CD14-positive monocyte (primary cell): Measurements from ENCODE around the gene IL1R2. TPM values are rescaled to one million over a fixed set of nuclear protein-coding genes. Genes with fewer than 3 reads are reported as not detected.

Experiments
- DNase-seq, 3 donors: peaks; one replicate each; pipeline ENCODE4 v3.0.0-alpha.2; 2011 to 2022
- H2AFZ ChIP-seq: 2 replicates; pipeline ENCODE4 v1.6.0; 2012; ENCODE audit warnings: mild to moderate bottlenecking, low read depth, low read length, inconsistent platforms; ENCODE audit not compliant: insufficient read depth, poor library complexity, severe bottlenecking
- H3K27ac ChIP-seq, 2 donors: 1 replicate in 1 of 2; 2 replicates in 1 of 2; pipeline ENCODE4 v1.5.1; 2012 to 2013; ENCODE audit warnings: low read length in 2 of 2, control low read depth in 1 of 2, inconsistent platforms in 1 of 2, low read depth in 1 of 2, mild to moderate bottlenecking in 1 of 2
- H3K27me3 ChIP-seq, 2 donors: one replicate each; pipeline versions ENCODE4 v1.6.0 to v1.6.1; 2011 to 2013; ENCODE audit warnings: low read length in 2 of 2; ENCODE audit not compliant: control insufficient read depth in 2 of 2, insufficient read depth in 2 of 2
- H3K36me3 ChIP-seq, 2 donors: replicated peaks in 1 of 2; 1 replicate in 1 of 2; 2 replicates in 1 of 2; pipeline versions ENCODE4 v1.5.1 to v1.6.1; 2012 to 2013; ENCODE audit warnings: low read length in 2 of 2, control low read depth in 1 of 2, inconsistent platforms in 1 of 2, mild to moderate bottlenecking in 1 of 2; ENCODE audit not compliant: insufficient read depth in 2 of 2, control insufficient read depth in 1 of 2
- H3K4me1 ChIP-seq, 2 donors: 1 replicate in 1 of 2; 2 replicates in 1 of 2; pipeline versions ENCODE4 v1.5.1 to v1.6.1; 2012 to 2013; ENCODE audit warnings: low read length in 2 of 2, control low read depth in 1 of 2, inconsistent platforms in 1 of 2, mild to moderate bottlenecking in 1 of 2, moderate library complexity in 1 of 2; ENCODE audit not compliant: insufficient read depth in 2 of 2, control insufficient read depth in 1 of 2
- H3K4me2 ChIP-seq: replicated peaks from 2 replicates; pipeline ENCODE3; 2012; ENCODE audit warnings: low read length, moderate library complexity, mild to moderate bottlenecking; ENCODE audit not compliant: poor library complexity, severe bottlenecking; ENCODE audit errors: extremely low read depth
- H3K4me3 ChIP-seq, 3 experiments: fragments of 200-600 bp in 1 of 3; sonication (generic) in 1 of 3; replicated peaks in 1 of 3; 1 replicate in 2 of 3; 2 replicates in 1 of 3; pipeline ENCODE4 v1.5.1; 2011 to 2013; ENCODE audit warnings: low read length in 3 of 3, mild to moderate bottlenecking in 3 of 3, control low read depth in 2 of 3, low read depth in 2 of 3, inconsistent platforms in 1 of 3, moderate library complexity in 1 of 3
- H3K79me2 ChIP-seq: 2 replicates; pipeline ENCODE4 v1.6.0; 2012; ENCODE audit warnings: mild to moderate bottlenecking, control low read depth, inconsistent platforms, low read length, moderate library complexity; ENCODE audit not compliant: insufficient read depth
- H3K9ac ChIP-seq: 2 replicates; pipeline ENCODE4 v1.6.0; 2017; ENCODE audit warnings: low read length, mild to moderate bottlenecking; ENCODE audit not compliant: insufficient read depth, poor library complexity, severe bottlenecking
- H3K9me3 ChIP-seq, 2 donors: replicated peaks in 1 of 2; 1 replicate in 1 of 2; 2 replicates in 1 of 2; pipeline versions ENCODE4 v1.5.1 to v1.6.1; 2012 to 2013; ENCODE audit warnings: low read length in 2 of 2, control low read depth in 1 of 2; ENCODE audit not compliant: control insufficient read depth in 1 of 2, insufficient read depth in 1 of 2
- H4K20me1 ChIP-seq: 2 replicates; pipeline ENCODE4 v1.6.0; 2012; ENCODE audit warnings: mild to moderate bottlenecking, low read length, control low read depth, moderate library complexity; ENCODE audit not compliant: insufficient read depth
- H3K27ac Mint-ChIP-seq, 7 donors: one replicate each; pipeline ENCODE4 v1.8.0; 2020; ENCODE audit warnings: mild to moderate bottlenecking in 7 of 7, mixed read lengths in 7 of 7, moderate library complexity in 6 of 7, inconsistent platforms in 2 of 7
- H3K27me3 Mint-ChIP-seq, 3 donors: one replicate each; pipeline ENCODE4 v1.8.0; 2021 to 2022; ENCODE audit warnings: low read depth in 3 of 3, mild to moderate bottlenecking in 3 of 3, mixed read lengths in 3 of 3, moderate library complexity in 3 of 3, inconsistent platforms in 1 of 3
- H3K36me3 Mint-ChIP-seq, 2 donors: one replicate each; pipeline ENCODE4 v1.8.0; 2020; ENCODE audit warnings: mixed read lengths in 2 of 2, inconsistent platforms in 1 of 2, mild to moderate bottlenecking in 1 of 2
- H3K4me1 Mint-ChIP-seq: one replicate; pipeline ENCODE4 v1.8.0; 2020; ENCODE audit warnings: mild to moderate bottlenecking, mixed read lengths
- H3K4me3 Mint-ChIP-seq, 2 donors: one replicate each; pipeline ENCODE4 v1.8.0; 2020; ENCODE audit warnings: mild to moderate bottlenecking in 2 of 2, mixed read lengths in 2 of 2, moderate library complexity in 1 of 2
- H3K9me3 Mint-ChIP-seq, 7 donors: one replicate each; pipeline ENCODE4 v1.8.0; 2020 to 2022; ENCODE audit warnings: mixed read lengths in 7 of 7, mild to moderate bottlenecking in 6 of 7, moderate library complexity in 6 of 7, inconsistent platforms in 2 of 7
- CTCF ChIP-seq: fragments of 200-600 bp; IDR thresholded peaks from one replicate; pipeline ENCODE4 v1.8.0; 2022; ENCODE audit warnings: antibody characterized with exemption, mild to moderate bottlenecking
- WGBS: methylation state at CpG from one replicate; pipeline ENCODE4 v1.1.5; 2013; ENCODE audit warnings: missing lambda C conversion rate; ENCODE audit not compliant: insufficient coverage; 5-methylcytosine and 5-hydroxymethylcytosine counted together
- intact Hi-C, 2 donors: fragments of 100-400 bp; cut with micrococcal nuclease; formaldehyde crosslinking; loops; one replicate each; pipeline versions ENCODE4 v1.15.0 to v1.15.1; 2023
- polyA plus RNA-seq, 3 donors: library from polyadenylated mRNA; depleted of rRNA in 1 of 3; unstranded in 2 of 3; stranded (reverse) in 1 of 3; fragments of 300-500 nt in 2 of 3; fragments of >200 nt in 1 of 3; fragmentation: Illumina TruSeq in 2 of 3; gene quantifications; 1 replicate in 2 of 3; 2 replicates in 1 of 3; pipeline ENCODE4 v1.2.3, GENCODE V29; 2012 to 2021

The IL1R2 gene
- polyA plus RNA-seq, 3 donors = 5.9 to 12.0 (median 6.2) TPM

GRCh38 chr2:102033750-102034682 is 42.3 kb downstream of the IL1R2 start:
- no peaks in the 10 kb centered on the region for H3K79me2 ChIP-seq
- peak overlapping the region; percentile 52 for H2AFZ ChIP-seq
- peak overlapping the region in 1 of 3 experiments; percentile 62 for H3K4me3 ChIP-seq
- Mint-ChIP-seq H3K9me3 (peaks cover 0 to 7% (median 0%) of the 10 kb centered on the region in 7 donors), H3K4me3 (peak overlapping the region; percentile 69 to 87), H3K36me3 (peaks cover 2 to 3% of the 10 kb centered on the region in 2 donors), H3K27me3 (peaks cover 0 to 3% (median 0%) of the 10 kb centered on the region in 3 donors), H3K4me1 (peaks cover 62% of the 10 kb centered on the region), H3K27ac (peak overlapping the region; percentile 92 to 100 (median 98))
- H4K20me1 ChIP-seq = no peaks in the 10 kb centered on the region
- peak overlapping the region; percentile 68 for H3K4me2 ChIP-seq
- H3K9ac ChIP-seq = peak overlapping the region; percentile 43
- H3K9me3 ChIP-seq = no peaks in the 10 kb centered on the region
- no peaks in the 10 kb centered on the region for H3K36me3 ChIP-seq
- peaks cover 52 to 64% of the 10 kb centered on the region in 2 donors for H3K4me1 ChIP-seq
- intact Hi-C loops = no loop called here
- H3K27me3 ChIP-seq = no peaks in the 10 kb centered on the region
- H3K27ac ChIP-seq = peak overlapping the region; percentile 80 to 85
- no peak for DNase-seq
- WGBS = 76% methylated on average over 6 of the region's 9 CpGs
- no peak for TF ChIP-seq CTCF

- intact Hi-C loops = no loop called here
These were observed 43.2 kb downstream of the IL1R2 start for GRCh38 chr2:102034683-102035548.

More at GRCh38 chr2:102034683-102035548, 43.2 kb downstream of the IL1R2 start:
- peaks cover 2 to 3% of the 10 kb centered on the region in 2 donors for H3K36me3 Mint-ChIP-seq
- H3K4me2 ChIP-seq = peak overlapping the region; percentile 68
- peak overlapping the region in 1 of 3 experiments; percentile 62 for H3K4me3 ChIP-seq
- no peaks in the 10 kb centered on the region for H4K20me1 ChIP-seq
- H3K79me2 ChIP-seq = no peaks in the 10 kb centered on the region
- peak overlapping the region; percentile 62 to 100 (median 98) for H3K27ac Mint-ChIP-seq
- no peaks in the 10 kb centered on the region for H3K27me3 ChIP-seq
- no peaks in the 10 kb centered on the region for H3K9me3 ChIP-seq
- H3K4me3 Mint-ChIP-seq = no peak overlapping the region
- peaks cover 69% of the 10 kb centered on the region for H3K4me1 Mint-ChIP-seq
- 77% methylated on average over 13 of the region's 14 CpGs for WGBS
- H3K4me1 ChIP-seq = peaks cover 52 to 66% of the 10 kb centered on the region in 2 donors
- peak overlapping the region; percentile 21 for H2AFZ ChIP-seq
- no peak overlapping the region for H3K9ac ChIP-seq
- TF ChIP-seq CTCF = no peak
- H3K27me3 Mint-ChIP-seq = peaks cover 0 to 2% (median 0%) of the 10 kb centered on the region in 3 donors
- H3K9me3 Mint-ChIP-seq = peaks cover 0 to 7% (median 0%) of the 10 kb centered on the region in 7 donors
- peak overlapping the region; percentile 80 to 85 for H3K27ac ChIP-seq
- DNase-seq = no peak
- no peaks in the 10 kb centered on the region for H3K36me3 ChIP-seq
